BE2C (cell line): Measurements from ENCODE around the gene SCGB2B2.
A peak's percentile ranks its signal among the peaks of the same experiment; 100 is the strongest.

Experiments used
- DNase-seq: peaks from one replicate; pipeline ENCODE4 v3.0.0-alpha.2; 2020
- H3K27me3 ChIP-seq: fragments of 250-450 bp; sonication (Bioruptor Pico); 2 replicates; pipeline ENCODE4 v1.5.1; 2020; ENCODE audit warnings: mild to moderate bottlenecking
- H3K36me3 ChIP-seq: fragments of 250-450 bp; sonication (Bioruptor Pico); 2 replicates; pipeline ENCODE4 v1.5.1; 2020; ENCODE audit warnings: mild to moderate bottlenecking
- H3K4me1 ChIP-seq: fragments of 250-450 bp; sonication (Bioruptor Pico); 2 replicates; pipeline ENCODE4 v1.5.1; 2020
- H3K4me3 ChIP-seq: 2 replicates; pipeline ENCODE4 v1.5.1; 2011; ENCODE audit warnings: low read depth, low read length
- H3K9me3 ChIP-seq: fragments of 250-450 bp; sonication (Bioruptor Pico); 2 replicates; pipeline ENCODE4 v1.5.1; 2020
- CTCF ChIP-seq: IDR thresholded peaks from 2 replicates; pipeline ENCODE4 v1.5.1; 2012; ENCODE audit warnings: mild to moderate bottlenecking, low read depth, low read length

Gene SCGB2B2

GRCh38 chr19:34645551-34645950, 31.4 kb downstream of the SCGB2B2 start:
- no peaks in the 10 kb centered on the region for H3K27me3 ChIP-seq
- H3K9me3 ChIP-seq = no peaks in the 10 kb centered on the region
- H3K36me3 ChIP-seq = no peaks in the 10 kb centered on the region
- peak overlapping the region; percentile 44 for H3K4me3 ChIP-seq
- TF ChIP-seq CTCF = no peak
- peak; percentile 81 for DNase-seq
- H3K4me1 ChIP-seq = peaks cover 14% of the 10 kb centered on the region

GRCh38 chr19:34644991-34645461, 31.9 kb downstream of the SCGB2B2 start:
- DNase-seq = peak; percentile 62
- Histone ChIP-seq H3K4me3 (peak overlapping the region; percentile 44), H3K27me3 (no peaks in the 10 kb centered on the region), H3K4me1 (peaks cover 14% of the 10 kb centered on the region), H3K36me3 (no peaks in the 10 kb centered on the region), H3K9me3 (no peaks in the 10 kb centered on the region)
- TF ChIP-seq CTCF = peak; percentile 19; the same call in 1 of the 2 replicates

- Histone ChIP-seq H3K36me3 (no peaks in the 10 kb centered on the region), H3K9me3 (no peaks in the 10 kb centered on the region), H3K27me3 (no peaks in the 10 kb centered on the region), H3K4me3 (no peak overlapping the region), H3K4me1 (peaks cover 14% of the 10 kb centered on the region)
- TF ChIP-seq CTCF = no peak
- DNase-seq = no peak
These were observed 34.7 kb downstream of the SCGB2B2 start for GRCh38 chr19:34642241-34642640.

- DNase-seq = peak; percentile 74
- H3K27me3 ChIP-seq = no peaks in the 10 kb centered on the region
- H3K9me3 ChIP-seq = no peaks in the 10 kb centered on the region
- H3K36me3 ChIP-seq = no peaks in the 10 kb centered on the region
- TF ChIP-seq CTCF = peak; percentile 84
- H3K4me3 ChIP-seq = no peak overlapping the region
- no peaks in the 10 kb centered on the region; the same call in 1 of the 2 replicates for H3K4me1 ChIP-seq
These were observed 37.4 kb downstream of the SCGB2B2 start for GRCh38 chr19:34639491-34640085.

- Histone ChIP-seq H3K36me3 (no peaks in the 10 kb centered on the region), H3K4me3 (no peak overlapping the region), H3K27me3 (no peaks in the 10 kb centered on the region), H3K9me3 (no peaks in the 10 kb centered on the region), H3K4me1 (no peaks in the 10 kb centered on the region)
- no peak for DNase-seq
- no peak for TF ChIP-seq CTCF
These were observed 43.2 kb downstream of the SCGB2B2 start for GRCh38 chr19:34633802-34634201.
